Natural killer cell (primary cell): ENCODE results near the gene WNK4. TPM values are rescaled to one million over a fixed set of nuclear protein-coding genes. Genes with fewer than 3 reads are reported as not detected.
"Not testable (repeated sequence)": the region's sequence is repeated elsewhere in the genome, so short reads cannot be mapped to it uniquely, and the experiment has no call there.

Experiments used
- ATAC-seq, 3 donors: fragments of 150-1000 bp in 2 of 3; fragments of 200-7000 bp in 1 of 3; cut with Tn5 transposase; 1 replicate in 1 of 3; 2 replicates in 2 of 3; pipeline ENCODE4 v1.10.0; 2021; ENCODE audit warnings: mild to moderate bottlenecking in 2 of 3, moderate library complexity in 2 of 3
- DNase-seq, 2 donors: peaks; one replicate each; pipeline versions ENCODE4 v3.0.0 to v3.0.0-alpha.2; 2013 to 2021; ENCODE audit warnings: mixed read lengths in 1 of 2
- H3K27ac ChIP-seq: one replicate; pipeline ENCODE4 v1.5.1; 2013; ENCODE audit warnings: mild to moderate bottlenecking, low read length
- H3K27me3 ChIP-seq: one replicate; pipeline ENCODE4 v1.6.1; 2013; ENCODE audit warnings: low read length; ENCODE audit not compliant: control insufficient read depth, insufficient read depth
- H3K36me3 ChIP-seq: one replicate; pipeline ENCODE4 v1.6.1; 2013; ENCODE audit warnings: low read length; ENCODE audit not compliant: control insufficient read depth, insufficient read depth
- H3K4me1 ChIP-seq: one replicate; pipeline ENCODE4 v1.6.1; 2013; ENCODE audit warnings: low read length; ENCODE audit not compliant: control insufficient read depth, insufficient read depth
- H3K4me3 ChIP-seq: one replicate; pipeline ENCODE4 v1.5.1; 2013; ENCODE audit warnings: low read length
- H3K9me3 ChIP-seq: one replicate; pipeline ENCODE4 v1.6.1; 2013; ENCODE audit warnings: low read length; ENCODE audit not compliant: control insufficient read depth, insufficient read depth
- H3K27ac Mint-ChIP-seq, 2 donors: one replicate each; pipeline ENCODE4 v1.8.0; 2022; ENCODE audit warnings: mild to moderate bottlenecking in 2 of 2, mixed read lengths in 2 of 2, moderate library complexity in 1 of 2
- H3K27me3 Mint-ChIP-seq, 2 donors: one replicate each; pipeline ENCODE4 v1.8.0; 2022; ENCODE audit warnings: low read depth in 2 of 2, mixed read lengths in 2 of 2
- H3K36me3 Mint-ChIP-seq: one replicate; pipeline ENCODE4 v1.8.0; 2022; ENCODE audit warnings: mixed read lengths
- H3K4me1 Mint-ChIP-seq, 2 donors: one replicate each; pipeline ENCODE4 v1.8.0; 2022; ENCODE audit warnings: mixed read lengths in 2 of 2
- H3K4me3 Mint-ChIP-seq: one replicate; pipeline ENCODE4 v1.8.0; 2022; ENCODE audit warnings: mild to moderate bottlenecking, moderate library complexity, mixed read lengths
- H3K9me3 Mint-ChIP-seq, 2 donors: one replicate each; pipeline ENCODE4 v1.8.0; 2022; ENCODE audit warnings: mixed read lengths in 2 of 2
- CTCF ChIP-seq: fragments of 200-600 bp; IDR thresholded peaks from one replicate; pipeline ENCODE4 v1.8.0; 2022; ENCODE audit warnings: antibody characterized with exemption
- WGBS: methylation state at CpG from one replicate; pipeline ENCODE4 v1.1.7; 2013; ENCODE audit warnings: missing lambda C conversion rate; ENCODE audit not compliant: insufficient coverage; 5-methylcytosine and 5-hydroxymethylcytosine counted together
- intact Hi-C: fragments of 100-400 bp; cut with micrococcal nuclease; formaldehyde crosslinking; loops from one replicate; pipeline ENCODE4 v1.14.2; 2022
- total RNA-seq, 4 donors: library from RNA; stranded (reverse); fragments of 120-200 nt in 1 of 4; gene quantifications; one replicate each; pipeline versions ENCODE4 v1.2.3 to v1.2.4, GENCODE V29; 2013 to 2022

Gene WNK4
- total RNA-seq, 3 donors from 2014 or later (not counting 1 experiment from before 2014, with no cell fraction given) = 0.09 to 0.13 TPM; not detected in 1

- TF ChIP-seq CTCF = no peak
- Histone ChIP-seq H3K36me3 (no peaks in the 10 kb centered on the region), H3K27ac (no peak overlapping the region), H3K9me3 (no peaks in the 10 kb centered on the region), H3K4me1 (peaks cover 15% of the 10 kb centered on the region), H3K27me3 (peaks cover 20% of the 10 kb centered on the region), H3K4me3 (no peak overlapping the region)
- H3K4me1 Mint-ChIP-seq = peaks cover 0 to 9% of the 10 kb centered on the region in 2 donors
- 73% methylated on average over 9 of the region's 12 CpGs for WGBS
- ATAC-seq = no peak
- H3K27me3 Mint-ChIP-seq = peaks cover 47 to 48% of the 10 kb centered on the region in 2 donors
- DNase-seq = no peak
- H3K27ac Mint-ChIP-seq = no peak overlapping the region
- H3K36me3 Mint-ChIP-seq = no peaks in the 10 kb centered on the region
- peak overlapping the region; percentile 42 for H3K4me3 Mint-ChIP-seq
- no peaks in the 10 kb centered on the region for H3K9me3 Mint-ChIP-seq
- intact Hi-C loops = loop anchor here (5.0 kb wide), 1 partner anchor 184 kb away; the partner anchor contains the start of gene PSMC3IP
Measured at GRCh38 chr17:42761638-42762037, 18.8 kb upstream of the WNK4 start.

- DNase-seq (no peak), ATAC-seq (no peak)
- H3K27ac ChIP-seq = no peak overlapping the region
- peaks cover 34 to 39% of the 10 kb centered on the region in 2 donors for H3K27me3 Mint-ChIP-seq
- no peaks in the 10 kb centered on the region for H3K9me3 ChIP-seq
- H3K4me3 ChIP-seq = no peak overlapping the region
- no peaks in the 10 kb centered on the region for H3K36me3 Mint-ChIP-seq
- no peaks in the 10 kb centered on the region for H3K9me3 Mint-ChIP-seq
- H3K4me1 Mint-ChIP-seq = peaks cover 0 to 9% of the 10 kb centered on the region in 2 donors
- 91% methylated on average over 5 of the region's 6 CpGs for WGBS
- no peak for TF ChIP-seq CTCF
- H3K27ac Mint-ChIP-seq = no peak overlapping the region
- H3K4me1 ChIP-seq = peaks cover 6% of the 10 kb centered on the region
- peaks cover 11% of the 10 kb centered on the region for H3K27me3 ChIP-seq
- intact Hi-C loops = no loop called here
- no peaks in the 10 kb centered on the region for H3K36me3 ChIP-seq
- no peak overlapping the region for H3K4me3 Mint-ChIP-seq
Measured at GRCh38 chr17:42766124-42766523, 14.3 kb upstream of the WNK4 start.

GRCh38 chr17:42767512-42767911 is 12.9 kb upstream of the WNK4 start:
- Mint-ChIP-seq H3K9me3 (no peaks in the 10 kb centered on the region), H3K4me3 (no peak overlapping the region), H3K4me1 (peaks cover 7 to 17% of the 10 kb centered on the region in 2 donors), H3K36me3 (no peaks in the 10 kb centered on the region), H3K27me3 (peaks cover 32 to 34% of the 10 kb centered on the region in 2 donors), H3K27ac (no peak overlapping the region)
- peaks cover under 1% of the 10 kb centered on the region for H3K4me1 ChIP-seq
- intact Hi-C loops = no loop called here
- no peaks in the 10 kb centered on the region for H3K9me3 ChIP-seq
- H3K4me3 ChIP-seq = no peak overlapping the region
- peaks cover 5% of the 10 kb centered on the region for H3K27me3 ChIP-seq
- TF ChIP-seq CTCF = no peak
- no peaks in the 10 kb centered on the region for H3K36me3 ChIP-seq
- ATAC-seq = no peak
- DNase-seq = no peak
- H3K27ac ChIP-seq = no peak overlapping the region

GRCh38 chr17:42768006-42768405 is 12.4 kb upstream of the WNK4 start:
- H3K4me1 ChIP-seq, H3K4me3 ChIP-seq, H3K9me3 ChIP-seq, intact Hi-C loops, H3K36me3 ChIP-seq, H3K36me3 Mint-ChIP-seq, H3K27ac ChIP-seq, H3K4me3 Mint-ChIP-seq, DNase-seq, H3K27ac Mint-ChIP-seq, ATAC-seq, H3K9me3 Mint-ChIP-seq, H3K27me3 ChIP-seq: not testable (repeated sequence)
- WGBS = 84% methylated on average over 9 of the region's 9 CpGs
- H3K27me3 Mint-ChIP-seq = peaks cover 27 to 32% of the 10 kb centered on the region in 2 donors
- peaks cover 11 to 17% of the 10 kb centered on the region in 2 donors for H3K4me1 Mint-ChIP-seq

GRCh38 chr17:42769964-42770363 is 10.4 kb upstream of the WNK4 start:
- H3K27me3 ChIP-seq, H3K36me3 ChIP-seq, H3K9me3 Mint-ChIP-seq, H3K9me3 ChIP-seq, H3K27ac Mint-ChIP-seq, ATAC-seq, H3K27ac ChIP-seq, DNase-seq, H3K4me3 Mint-ChIP-seq, H3K4me3 ChIP-seq, intact Hi-C loops, H3K36me3 Mint-ChIP-seq: not testable (repeated sequence)
- Mint-ChIP-seq H3K27me3 (peaks cover 19 to 20% of the 10 kb centered on the region in 2 donors), H3K4me1 (peaks cover 26 to 27% of the 10 kb centered on the region in 2 donors)
- 79% methylated on average over 8 of the region's 10 CpGs for WGBS
- peaks cover 14% of the 10 kb centered on the region for H3K4me1 ChIP-seq
